ENCODE measurements around the gene FAR2.
"Not testable (repeated sequence)": the region's sequence is repeated elsewhere in the genome, so short reads cannot be mapped to it uniquely, and the experiment has no call there.

The FAR2 gene

DNA sequence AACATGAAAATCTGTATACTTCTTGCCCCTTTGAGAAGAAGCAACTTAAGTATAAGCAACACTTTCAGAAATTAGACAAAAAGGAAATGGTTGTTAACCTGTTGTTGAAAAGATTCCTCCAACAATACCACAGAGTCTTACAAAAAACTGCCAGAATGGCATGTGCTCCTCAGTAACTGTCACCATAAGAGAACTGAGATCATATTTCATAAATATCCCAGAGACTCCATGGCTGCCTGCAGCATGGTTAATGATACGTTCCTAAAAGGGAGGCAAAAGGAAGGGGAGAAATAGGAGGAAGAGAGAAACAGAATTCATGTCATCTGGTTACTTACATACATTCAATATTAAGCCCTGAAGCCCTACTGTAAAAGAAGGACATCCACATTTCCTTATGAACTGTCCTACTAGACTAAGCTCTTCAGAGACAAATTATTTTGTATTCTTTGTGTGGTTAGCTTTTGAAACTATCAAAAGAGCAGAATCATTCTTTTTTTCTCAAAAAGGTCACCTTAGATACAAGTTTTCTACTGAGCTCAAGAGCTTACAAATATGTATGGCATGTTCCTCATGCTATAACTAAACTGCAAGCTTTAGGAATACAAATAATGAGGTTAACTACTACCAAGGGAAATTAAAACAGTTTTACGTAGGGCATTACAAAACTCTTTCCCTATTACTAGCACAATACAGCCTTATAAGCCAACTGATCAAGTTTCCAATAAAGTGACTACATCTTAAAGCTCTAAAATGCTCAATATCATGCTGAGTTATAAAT lies 194.1 kb downstream of the FAR2 start:
- no peak for DNase-seq

DNA sequence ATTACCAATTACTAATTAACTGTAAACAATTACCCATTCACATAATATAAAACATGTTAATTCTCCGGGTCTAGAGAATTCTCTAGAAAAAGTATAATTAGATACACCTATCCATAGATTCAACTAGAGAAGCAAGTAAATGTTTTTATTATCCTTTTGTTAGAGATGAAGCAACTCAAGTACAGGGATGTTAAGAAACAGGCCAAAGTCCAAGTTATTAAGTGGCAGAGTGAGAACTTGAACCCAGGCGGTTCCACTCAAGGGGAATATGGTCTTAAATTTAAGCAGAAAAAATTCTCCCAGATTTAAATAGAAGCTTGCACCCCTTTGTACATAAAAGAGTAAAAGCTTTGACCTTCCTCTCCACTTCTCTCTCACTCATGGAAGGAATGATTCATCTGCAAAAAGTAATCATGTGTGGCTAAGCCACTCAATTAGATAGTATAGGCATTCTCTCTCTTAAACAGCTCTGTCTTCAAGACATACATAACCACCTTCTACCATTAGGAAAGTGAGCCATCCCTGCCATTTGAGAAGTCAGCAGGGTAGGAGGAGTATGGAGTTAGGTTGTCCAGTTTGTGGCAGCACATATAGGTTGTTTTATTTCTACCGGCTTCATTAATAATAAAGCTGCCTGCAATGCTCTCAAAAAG lies 197.8 kb downstream of the FAR2 start:
- DNase-seq = no peak

DNA sequence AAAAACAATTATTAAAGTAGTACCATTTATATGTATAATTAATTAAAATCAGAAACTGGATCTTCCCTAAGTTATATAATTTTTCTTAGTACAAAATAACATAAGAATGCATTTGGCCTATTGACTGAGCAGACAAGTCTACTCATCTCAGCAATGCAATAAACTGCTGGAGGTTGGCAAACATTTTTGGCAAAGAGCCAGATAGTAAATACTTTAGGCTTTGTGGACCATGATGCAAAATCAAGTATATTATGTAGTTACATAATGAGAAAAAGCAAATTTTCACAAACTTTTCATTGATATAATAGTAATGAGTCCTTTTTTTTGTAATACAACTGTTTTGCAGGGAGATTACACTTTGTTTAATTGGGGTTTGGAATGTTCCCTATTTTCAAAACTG lies 201.0 kb downstream of the FAR2 start:
- DNase-seq = no peak

DNA sequence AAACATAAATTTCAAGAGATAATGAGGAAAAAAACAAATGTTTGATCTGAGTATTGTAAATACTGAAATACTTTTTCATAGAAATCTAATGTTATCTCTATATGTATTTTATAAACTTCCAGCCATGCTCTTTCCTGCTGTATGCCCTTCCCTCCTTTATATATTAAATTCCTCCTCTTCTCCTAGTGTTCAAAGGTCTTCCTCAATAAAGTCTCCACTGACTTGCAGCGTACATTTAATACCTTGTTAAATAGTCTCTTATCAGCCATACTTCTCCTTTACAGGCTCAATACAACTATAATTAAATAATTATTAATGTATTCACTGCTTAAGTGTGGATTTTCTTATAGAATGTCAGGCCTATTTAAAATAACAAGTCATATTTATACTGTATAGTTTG lies 205.9 kb downstream of the FAR2 start:
- no peak for DNase-seq

DNA sequence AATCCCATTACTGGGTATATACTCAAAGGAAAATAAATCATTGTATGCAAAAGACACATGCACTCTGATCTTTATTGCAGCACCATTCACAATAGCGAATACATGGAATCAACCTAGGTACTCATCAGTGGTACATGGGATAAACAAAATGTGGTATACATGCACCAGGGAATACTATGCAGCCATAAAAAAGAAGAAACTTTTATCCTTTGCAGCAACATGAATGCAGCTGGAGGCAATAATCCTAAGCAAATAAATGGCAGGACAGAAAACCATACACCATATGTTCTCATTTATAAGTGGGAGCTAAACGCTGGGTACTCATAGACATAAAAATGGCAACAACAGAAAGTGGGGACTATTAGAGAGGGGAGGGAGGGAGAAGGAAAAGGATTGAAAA lies 216.0 kb downstream of the FAR2 start:
- DNase-seq = no peak

DNA sequence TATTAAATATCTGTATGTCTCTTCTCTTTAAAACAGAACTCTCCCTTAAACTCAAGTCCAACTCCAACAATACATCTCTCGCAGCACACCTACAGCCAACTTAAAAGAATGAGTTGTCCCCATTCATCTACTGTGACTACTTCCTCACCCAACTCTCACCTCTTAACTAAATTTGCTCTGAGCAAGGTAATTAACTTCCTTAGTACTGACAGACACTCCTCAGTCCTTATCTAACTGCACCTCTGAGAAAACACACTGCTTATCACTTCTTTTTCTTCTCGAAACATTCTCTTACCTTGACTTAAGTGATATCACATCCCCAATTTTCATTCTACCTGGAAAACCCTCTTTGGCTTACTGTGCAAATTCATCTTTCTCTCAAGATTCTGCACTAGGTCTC lies 224.9 kb downstream of the FAR2 start:
- no peak for DNase-seq

DNA sequence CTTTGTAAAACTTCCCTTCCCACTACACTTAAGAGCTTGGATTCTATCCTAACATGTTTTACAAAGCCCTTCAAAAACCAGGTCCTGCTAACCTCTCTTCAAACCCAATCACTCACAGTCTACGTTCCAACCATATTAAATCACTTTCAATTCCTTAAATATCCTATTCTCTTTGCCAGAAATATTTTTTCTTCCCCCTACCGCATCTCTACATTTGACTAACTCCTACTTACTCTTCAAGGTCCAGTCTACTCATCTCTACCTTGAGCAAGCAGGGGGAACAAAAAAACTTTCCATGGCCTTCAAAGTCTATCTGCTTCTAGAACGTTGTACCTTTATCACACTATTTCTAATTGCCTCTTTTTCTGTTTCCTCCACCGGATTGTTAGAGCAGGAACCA lies 225.8 kb downstream of the FAR2 start:
- no peak for DNase-seq

DNA sequence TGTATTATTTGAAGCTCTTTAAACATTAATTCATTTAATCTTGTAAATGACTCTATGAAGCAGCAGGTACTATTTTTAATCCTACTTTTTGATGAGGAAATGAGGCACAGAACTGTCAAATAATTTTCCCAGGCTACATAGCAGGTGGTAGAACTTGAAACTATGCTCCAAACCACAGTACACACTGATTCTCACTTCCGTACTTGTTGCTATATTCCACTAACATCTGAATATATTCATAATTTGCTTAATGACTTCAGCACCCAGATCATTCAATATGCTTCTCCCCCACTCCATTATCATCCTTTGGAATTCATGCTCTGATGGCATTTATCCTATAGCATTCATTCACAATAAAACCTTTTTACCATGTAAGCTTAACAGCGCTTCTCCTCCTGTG lies 227.0 kb downstream of the FAR2 start:
- DNase-seq = no peak

DNA sequence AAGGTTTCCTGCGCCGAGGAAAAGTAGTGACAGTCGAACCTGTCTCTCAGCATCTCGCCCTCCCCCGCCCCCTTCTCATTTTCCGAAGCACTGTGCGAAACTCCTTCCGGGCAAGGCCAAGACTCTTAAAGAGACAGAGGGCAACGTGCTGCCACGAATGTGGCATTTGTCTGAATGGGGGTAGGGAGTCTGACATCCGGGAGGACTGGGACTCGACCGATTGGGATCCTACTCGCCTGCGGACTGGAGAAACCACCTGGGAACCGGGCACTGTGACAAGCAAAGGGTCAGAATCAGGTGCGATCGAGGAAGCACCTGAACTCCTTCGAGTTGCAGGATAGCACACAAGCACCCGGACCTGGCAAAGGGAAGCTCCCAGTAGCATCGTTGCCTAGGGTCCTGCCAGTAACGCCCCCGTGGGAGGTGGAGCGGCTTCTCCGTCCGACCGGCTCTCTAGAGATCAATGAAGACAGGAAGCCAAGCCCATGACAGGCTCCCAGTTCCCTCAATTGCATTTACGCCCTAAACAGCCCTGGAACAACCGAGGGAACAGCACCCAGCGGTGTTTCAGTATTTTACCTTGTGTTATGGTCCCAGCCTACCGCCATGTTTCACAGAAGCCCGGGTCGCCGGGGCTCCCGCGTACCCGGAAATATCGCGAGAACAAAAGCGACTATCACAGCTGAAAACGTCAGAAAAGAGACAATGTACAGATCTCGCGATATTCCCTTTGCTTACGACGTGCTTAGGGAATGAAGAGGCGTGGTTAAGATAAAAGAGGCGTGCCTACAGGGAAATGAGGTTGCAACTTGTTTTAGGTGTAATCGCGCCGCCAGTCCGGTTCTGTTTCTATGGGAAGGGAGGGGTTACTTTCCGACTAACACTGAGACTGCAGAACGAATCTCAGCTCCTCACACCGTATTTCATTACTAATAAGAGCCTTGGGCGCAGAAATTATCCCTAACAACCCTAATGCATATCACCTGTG lies 231.8 kb downstream of the FAR2 start, which contains the start of gene ERGIC2:
Gene ERGIC2 (minus strand): TSS at position 637 of the 988 bp plus-strand sequence. CDS start 9,539 bp downstream, outside the sequence.
- DNase-seq = peak; percentile 88

DNA sequence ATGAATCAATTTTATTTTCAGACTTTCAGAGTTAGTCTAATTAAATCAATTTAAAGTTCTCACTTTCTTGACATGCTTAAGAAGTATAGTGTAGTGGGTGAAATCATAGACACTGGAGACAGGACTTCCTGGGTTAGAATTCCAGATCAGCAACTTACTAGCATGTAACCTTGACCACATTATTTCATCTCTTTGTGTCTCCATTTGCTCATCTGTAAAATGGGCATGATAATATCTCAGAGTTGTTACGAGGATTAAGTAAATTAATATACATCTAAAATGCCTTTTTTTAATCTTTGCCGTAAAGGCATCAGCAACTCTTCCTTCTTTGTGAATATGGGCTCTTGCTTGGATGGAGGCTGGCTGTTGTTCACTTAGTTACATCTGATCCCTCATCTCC lies 233.2 kb downstream of the FAR2 start:
- DNase-seq = no peak

DNA sequence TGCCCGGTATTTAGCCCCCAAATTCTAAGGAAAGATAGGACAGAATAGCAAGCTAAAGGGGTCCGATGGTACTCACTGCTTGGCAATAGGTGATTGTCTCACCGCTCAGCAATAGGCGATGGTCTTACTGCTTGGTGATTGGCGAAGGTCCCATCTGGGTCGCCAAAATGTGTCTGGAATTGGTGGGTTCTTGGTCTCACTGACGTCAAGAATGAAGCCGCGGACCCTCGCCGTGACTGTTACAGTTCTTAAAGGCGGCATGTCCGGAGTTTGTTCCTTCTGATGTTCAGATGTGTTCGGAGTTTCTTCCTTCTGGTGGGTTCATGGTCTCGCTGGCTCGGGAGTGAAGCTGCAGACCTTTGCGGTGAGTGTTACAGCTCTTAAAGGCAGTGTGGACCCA lies 236.1 kb downstream of the FAR2 start:
- DNase-seq = not testable (repeated sequence)

Data from activated gamma-delta T cell treated with Interleukin-2 at 50 U/mL for 16 hours (primary cell).